Stimulated activated CD8-positive, alpha-beta memory T cell treated with anti-CD3 and anti-CD28 coated beads, Interleukin-4, amount 100 ng/mL, for 24 hours (primary cell): ENCODE data around the gene MGP.

Experiments used
- DNase-seq: peaks from one replicate; pipeline ENCODE4 v3.0.0-alpha.2; 2020; ENCODE audit warnings: low read depth

Gene MGP

DNA sequence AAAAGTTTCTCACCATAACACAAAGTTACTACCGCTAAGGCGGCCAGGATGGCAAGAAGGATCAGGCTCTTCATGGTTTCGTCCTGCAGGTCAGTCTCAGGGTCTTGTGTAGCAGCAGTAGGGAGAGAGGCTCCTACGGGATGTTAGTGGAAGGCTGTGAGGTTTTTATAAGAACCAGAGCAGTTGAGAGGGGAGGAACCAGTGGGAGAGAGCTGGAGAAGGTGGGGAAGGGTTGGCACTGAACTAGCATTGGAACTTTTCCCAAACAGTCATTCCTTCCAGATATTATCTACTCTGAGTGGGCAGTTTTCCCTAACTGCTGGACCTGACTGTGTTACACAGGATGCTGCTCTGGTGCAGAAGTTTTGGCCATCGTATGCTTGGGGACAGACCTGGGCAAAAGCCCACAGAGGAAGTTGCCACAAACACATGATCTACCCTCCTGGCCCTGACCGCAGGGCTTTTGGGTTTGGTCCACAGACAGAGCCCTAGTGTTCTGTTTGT lies at the start of gene MGP:
Gene MGP (minus strand): TSS at position 137 of the 504 bp plus-strand sequence. CDS start 63 bp downstream, at position 74.
- DNase-seq, result no peak

DNA sequence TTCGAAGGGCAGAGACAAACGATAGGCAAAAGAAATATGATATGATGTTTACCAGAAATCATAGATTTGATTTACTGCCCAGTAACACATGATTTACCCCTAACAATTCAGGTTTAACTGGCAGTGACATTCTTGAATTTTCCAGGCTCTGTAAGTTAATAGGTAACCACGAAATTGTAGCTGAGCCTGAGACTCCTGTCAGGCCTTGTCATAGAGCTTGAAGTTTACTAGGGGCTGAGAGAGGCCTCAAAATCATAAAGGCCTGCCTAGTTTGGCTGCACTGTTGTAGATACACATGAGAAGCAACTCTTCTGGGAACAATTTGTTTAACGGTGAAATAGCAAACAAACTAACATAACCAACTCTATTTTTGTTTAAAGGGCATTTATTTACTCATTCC lies 49.4 kb upstream of the MGP start:
- no peak for DNase-seq

- DNase-seq, result no peak
Observed at GRCh38 chr12:14934511-14934910, 48.9 kb upstream of the MGP start.

GRCh38 chr12:14931791-14932560 lies 46.3 kb upstream of the MGP start:
- no peak for DNase-seq

- DNase-seq, result no peak
Observed at GRCh38 chr12:14931359-14931758, 45.7 kb upstream of the MGP start.

- no peak for DNase-seq
Observed at GRCh38 chr12:14930299-14930698, 44.6 kb upstream of the MGP start.

GRCh38 chr12:14928931-14929330 lies 43.3 kb upstream of the MGP start:
- DNase-seq, result no peak

DNA sequence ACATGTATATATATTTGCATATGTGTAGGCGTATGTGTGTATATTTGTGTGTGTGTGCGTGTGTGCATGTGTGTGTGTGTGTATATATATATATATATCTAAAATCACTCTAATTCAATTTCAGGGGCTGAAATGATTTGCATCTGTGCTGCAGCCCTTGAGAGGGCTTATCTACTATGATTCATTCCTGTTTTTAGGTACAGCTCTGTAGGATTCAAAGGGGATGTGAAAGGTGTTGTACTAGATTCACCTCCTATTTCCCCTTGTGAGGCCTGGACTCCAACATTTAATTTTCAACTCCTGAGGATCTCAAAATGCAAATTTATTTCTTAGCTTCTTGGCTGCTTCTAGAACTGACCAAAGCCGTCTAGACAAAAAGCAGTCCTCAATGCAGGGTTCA lies 41.6 kb upstream of the MGP start:
- no peak for DNase-seq

- DNase-seq, result no peak
Observed at GRCh38 chr12:14924541-14924940, 38.9 kb upstream of the MGP start.

DNA sequence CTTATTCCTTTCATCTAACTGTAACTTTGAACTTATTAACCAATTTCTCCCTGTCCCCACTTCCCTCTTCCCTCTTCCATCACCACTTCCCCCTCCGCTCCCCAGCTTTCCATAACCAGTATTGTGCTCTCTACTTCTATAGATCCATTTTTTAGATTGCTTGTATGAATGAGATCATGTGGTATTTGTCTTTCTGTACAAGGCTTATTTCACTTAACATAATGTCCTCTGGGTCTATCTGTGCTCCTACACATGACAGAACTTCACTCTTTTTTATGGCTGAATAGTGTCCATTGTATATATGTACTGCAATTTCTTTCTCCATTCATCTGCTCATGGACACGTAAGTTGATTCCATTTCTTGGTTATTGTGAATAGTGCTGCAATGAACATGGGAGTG lies 38.3 kb upstream of the MGP start:
- DNase-seq, result no peak

DNA sequence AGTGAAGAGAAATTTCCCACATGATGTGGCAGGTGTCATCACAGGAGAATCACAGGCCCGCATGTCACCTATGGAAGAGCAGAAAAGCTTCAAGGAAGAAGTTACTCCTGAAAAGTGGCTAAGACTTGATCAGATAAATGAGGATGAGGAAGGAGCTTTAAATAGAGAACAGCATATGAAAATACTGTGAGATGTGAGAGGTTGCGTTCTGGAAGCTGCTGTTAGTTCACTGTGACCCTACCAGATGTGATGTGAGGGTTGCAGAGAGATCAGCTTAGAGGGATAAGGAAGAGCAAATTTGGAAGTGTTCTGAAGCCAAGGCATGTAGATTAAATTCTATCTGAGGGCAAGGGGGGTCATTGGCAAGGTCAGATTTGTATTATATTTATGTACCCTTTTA lies 35.6 kb upstream of the MGP start:
- DNase-seq, result no peak

DNA sequence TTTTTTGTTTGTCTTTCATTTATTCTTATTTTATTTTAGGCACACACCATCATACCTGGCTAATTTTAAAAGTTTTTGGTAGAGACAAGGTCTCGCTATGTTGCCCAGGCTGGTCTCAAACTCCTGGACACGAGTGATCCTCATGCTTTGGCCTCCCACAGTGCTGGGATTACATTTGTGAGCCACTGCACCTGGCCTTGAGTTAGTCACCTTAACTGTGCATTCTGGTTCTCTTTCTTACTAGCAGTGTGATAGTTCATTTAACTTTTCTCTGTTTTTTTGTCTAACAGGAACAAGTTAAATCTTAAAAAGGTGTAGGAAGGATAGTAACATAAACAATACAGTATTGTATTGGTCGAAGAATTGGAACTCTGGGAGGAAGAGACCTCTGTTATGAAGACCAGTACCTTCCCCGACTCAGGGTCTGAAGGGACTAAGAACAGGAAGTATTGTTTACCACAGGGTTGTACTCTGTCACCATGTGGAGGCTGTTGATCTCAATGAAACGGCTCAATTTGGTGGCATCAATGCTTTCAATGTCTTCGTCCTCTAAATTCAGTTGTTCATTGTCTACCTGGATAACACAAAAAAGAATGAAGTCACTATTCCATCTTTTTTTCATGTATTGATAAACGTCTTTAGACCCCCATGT lies 34.9 kb upstream of the MGP start:
- DNase-seq, result no peak

DNA sequence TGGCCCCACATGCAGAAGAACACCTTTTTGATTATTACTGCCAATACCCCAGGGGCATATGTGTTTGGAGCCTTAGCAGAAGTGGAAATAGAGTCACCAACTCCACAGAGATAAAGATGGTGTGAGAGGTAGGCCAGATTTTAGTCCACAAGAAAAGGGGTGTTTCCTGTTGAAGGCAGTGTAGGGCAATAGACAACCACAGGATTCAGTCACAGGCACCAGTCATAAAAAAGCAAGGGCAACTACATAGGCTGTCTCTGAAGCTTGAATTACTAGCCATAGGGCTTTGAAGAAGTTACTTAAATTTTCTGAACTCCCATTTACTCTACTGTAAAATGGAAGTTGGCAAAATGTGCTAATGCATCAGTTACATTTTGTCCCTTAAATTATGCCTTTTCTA lies 33.8 kb upstream of the MGP start:
- no peak for DNase-seq

DNA sequence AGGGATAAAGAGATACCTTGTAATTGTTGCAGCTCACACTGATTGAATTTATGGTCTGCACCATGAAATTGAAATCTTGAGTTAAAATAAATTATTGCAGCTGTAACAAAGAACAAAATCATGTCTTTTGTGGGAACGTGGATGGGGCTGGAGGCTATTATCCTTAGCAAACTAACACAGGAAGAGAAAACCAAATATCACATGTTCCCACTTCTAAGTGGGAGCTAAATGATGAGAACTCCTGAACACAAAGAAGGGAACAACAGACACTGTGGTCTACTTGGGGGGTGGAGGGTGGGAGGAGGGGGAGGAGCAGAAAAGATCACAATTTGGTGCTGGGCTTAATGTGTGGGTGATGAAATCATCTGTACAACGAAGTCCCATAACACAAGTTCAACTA lies 30.1 kb upstream of the MGP start:
- no peak for DNase-seq

DNA sequence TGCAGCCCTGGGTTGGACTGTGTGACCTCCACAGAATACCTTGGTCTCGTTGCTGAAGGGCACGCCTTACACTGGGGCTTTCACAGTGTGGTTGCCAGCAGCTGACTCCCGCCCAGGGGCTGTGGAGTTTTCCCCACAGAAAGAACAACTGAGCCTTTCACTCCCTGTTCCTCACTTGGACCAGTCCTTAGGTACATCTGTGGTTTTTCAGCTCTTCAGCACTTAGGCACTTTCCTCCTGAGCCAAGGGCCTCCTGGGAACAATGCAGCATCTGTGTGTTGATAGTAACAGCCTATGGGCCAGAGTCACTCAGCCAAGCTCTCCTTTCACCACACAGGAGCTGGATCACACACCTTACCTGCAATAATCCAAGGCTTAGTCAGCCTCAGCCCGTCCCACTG lies 27.7 kb upstream of the MGP start:
- no peak for DNase-seq

DNA sequence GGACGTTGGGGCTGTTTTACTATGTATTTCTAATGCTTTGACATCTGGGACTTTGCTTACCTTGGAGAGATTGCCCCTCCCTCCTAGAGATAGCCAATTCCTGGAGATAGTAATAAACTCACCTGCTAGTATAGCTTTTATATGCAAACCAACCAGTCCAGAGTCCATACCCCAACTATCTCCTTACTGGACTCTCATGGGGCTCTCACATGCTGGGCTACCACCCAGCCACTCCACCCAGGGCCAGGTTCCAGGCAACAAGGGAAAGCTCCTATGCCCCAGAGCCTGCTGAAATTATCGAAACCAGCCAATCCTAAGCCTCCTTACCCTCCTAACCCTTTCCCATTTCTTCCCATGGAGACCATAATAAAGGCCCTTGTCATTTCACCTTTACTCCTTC lies 25.5 kb upstream of the MGP start:
- no peak for DNase-seq

DNA sequence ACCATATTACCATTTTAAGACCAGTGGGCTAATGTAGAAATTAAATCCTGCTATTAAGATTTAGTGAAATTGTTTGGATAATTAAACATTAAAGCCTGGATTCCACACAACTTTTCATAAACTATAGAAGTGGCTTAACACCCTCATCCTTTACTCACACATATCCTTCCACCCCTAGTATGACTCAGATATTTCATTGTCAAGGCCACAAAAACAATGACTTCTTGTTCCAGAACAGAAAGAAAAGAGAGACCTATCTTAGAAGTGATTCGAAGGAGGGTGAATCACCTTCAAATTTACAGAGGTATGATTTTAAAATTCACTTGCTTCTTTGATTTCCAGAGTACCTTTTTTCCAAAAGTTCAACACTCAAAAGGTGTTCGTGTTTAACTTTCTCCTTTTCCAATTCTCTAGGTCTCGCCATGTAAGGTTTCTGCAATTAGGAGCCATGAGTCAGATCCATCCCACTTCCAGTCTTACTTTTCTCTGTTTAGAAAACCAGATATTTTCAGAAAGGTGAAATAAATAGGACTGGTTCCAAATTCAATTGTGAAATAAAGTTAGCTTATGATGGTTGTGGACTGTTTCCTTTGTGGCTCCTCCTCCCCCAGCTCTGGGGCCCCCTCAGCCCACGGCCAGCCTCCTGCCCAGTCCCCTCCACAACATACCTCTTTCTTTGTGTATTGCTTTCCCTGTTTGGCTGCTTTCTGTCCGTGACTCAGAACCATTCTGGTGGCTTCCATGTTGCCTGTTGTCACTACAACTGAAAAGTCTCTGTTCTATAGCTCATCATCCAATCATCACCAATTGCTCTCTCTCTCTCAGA lies 24.6 kb upstream of the MGP start:
- DNase-seq, result no peak

- DNase-seq, result no peak
Observed at GRCh38 chr12:14907953-14908352, 22.3 kb upstream of the MGP start.

DNA sequence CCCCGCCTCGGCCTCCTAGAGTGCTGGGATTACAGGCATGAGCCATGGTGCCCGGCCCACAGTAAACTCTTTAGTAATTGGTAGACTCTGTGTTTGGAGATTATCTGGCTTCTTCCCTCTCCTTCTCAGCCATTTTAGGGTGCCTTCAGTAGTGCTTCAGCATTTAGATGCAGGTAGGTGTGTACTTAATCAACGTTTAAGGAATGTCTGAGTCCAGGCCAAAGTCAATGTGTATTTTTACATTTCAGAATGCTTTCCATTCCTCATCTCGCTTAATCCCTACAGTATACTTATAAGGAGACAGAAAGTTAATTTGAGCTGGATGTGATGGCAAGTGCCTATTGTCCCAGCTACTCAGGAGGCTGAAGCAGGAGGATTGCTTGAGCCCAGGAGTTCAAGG lies 20.5 kb upstream of the MGP start:
- DNase-seq, result no peak

DNA sequence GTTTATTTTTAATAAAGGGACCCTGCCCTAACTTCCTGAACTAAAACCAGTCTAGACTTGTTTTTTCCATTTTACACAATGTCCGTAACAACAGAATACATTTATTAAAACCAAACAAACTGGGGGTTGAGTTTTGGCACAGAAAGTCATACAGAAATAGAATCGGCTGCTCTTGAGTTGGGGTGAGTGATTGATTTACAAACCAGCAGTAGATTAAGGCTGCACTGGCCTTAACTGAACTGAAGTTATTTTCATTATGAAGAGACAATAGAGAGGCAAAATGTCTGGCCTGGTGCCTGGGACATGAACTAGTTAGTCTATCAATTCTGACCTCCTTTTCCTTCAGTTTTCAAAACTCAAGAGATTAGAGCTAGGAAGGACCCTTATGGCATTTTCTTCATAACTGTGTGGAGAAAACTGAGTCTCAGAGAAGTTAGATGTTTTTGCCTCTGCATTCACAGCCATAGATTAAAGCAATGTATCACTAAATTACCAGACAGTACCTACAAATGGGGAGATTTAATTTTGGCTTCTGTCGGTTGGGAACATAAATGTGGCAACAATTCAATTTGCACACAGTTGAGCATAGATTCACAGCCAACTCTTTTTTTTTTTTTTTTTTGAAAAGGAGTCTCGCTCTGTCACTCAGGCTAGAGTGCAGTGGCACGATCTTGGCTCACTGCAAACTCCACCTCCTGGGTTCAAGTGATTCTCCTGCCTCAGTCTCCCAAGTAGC lies 19.8 kb upstream of the MGP start:
- DNase-seq, result no peak

- no peak for DNase-seq
Observed at GRCh38 chr12:14904854-14905253, 19.2 kb upstream of the MGP start.
